Skeletal muscle cell (primary cell): Measurements from ENCODE around the gene ZDHHC24.
A peak's percentile ranks its signal among the peaks of the same experiment; 100 is the strongest.
"Not testable (repeated sequence)": the region's sequence is repeated elsewhere in the genome, so short reads cannot be mapped to it uniquely, and the experiment has no call there.

Source experiments
- DNase-seq: peaks from one replicate; pipeline ENCODE4 v3.0.0-alpha.2; 2010; ENCODE audit warnings: low read depth
- H3K4me3 ChIP-seq: 2 replicates; pipeline ENCODE4 v1.5.1; 2011; ENCODE audit warnings: low read depth, mild to moderate bottlenecking, control low read depth, low read length, moderate library complexity

ZDHHC24 gene

GRCh38 chr11:66545701-66546367 lies at the start of gene ZDHHC24:
Gene ZDHHC24, minus strand, starts transcription at chr11:66546048. Its CDS starts 45 bp downstream, at chr11:66546003.
- H3K4me3 ChIP-seq, result peak within 1 kb of the TSS; percentile 80
- peak; percentile 87 for DNase-seq

- no peak overlapping the region for H3K4me3 ChIP-seq
- no peak for DNase-seq
Measured at GRCh38 chr11:66595245-66595904, 49.5 kb upstream of the ZDHHC24 start.

GRCh38 chr11:66593650-66594049 lies 47.8 kb upstream of the ZDHHC24 start:
- peak overlapping the region; percentile 83 for H3K4me3 ChIP-seq
- DNase-seq, result no peak

- peak overlapping the region; percentile 83 for H3K4me3 ChIP-seq
- no peak for DNase-seq
Measured at GRCh38 chr11:66593303-66593635, 47.4 kb upstream of the ZDHHC24 start.

- peak within 1 kb of the TSS; percentile 83 for H3K4me3 ChIP-seq
- peak; percentile 80 for DNase-seq
Measured at GRCh38 chr11:66592457-66593302, 46.8 kb upstream of the ZDHHC24 start, which contains the start of the genes CCDC87 and CCS. Gene CCDC87, minus strand, starts transcription at chr11:66593063. Its CDS starts 48 bp downstream, at chr11:66593015. Gene CCS, plus strand, starts transcription at chr11:66593185. Its CDS starts 77 bp downstream, at chr11:66593262.

- no peak overlapping the region for H3K4me3 ChIP-seq
- no peak for DNase-seq
Measured at GRCh38 chr11:66591175-66591574, 45.3 kb upstream of the ZDHHC24 start.

- no peak overlapping the region for H3K4me3 ChIP-seq
- no peak for DNase-seq
Measured at GRCh38 chr11:66589996-66590675, 44.3 kb upstream of the ZDHHC24 start.

GRCh38 chr11:66589315-66589714 lies 43.5 kb upstream of the ZDHHC24 start:
- not testable (repeated sequence) for DNase-seq

GRCh38 chr11:66586136-66586535 lies 40.3 kb upstream of the ZDHHC24 start:
- no peak for DNase-seq
- H3K4me3 ChIP-seq, result no peak overlapping the region

More at GRCh38 chr11:66589315-66589714, 43.5 kb upstream of the ZDHHC24 start:
- H3K4me3 ChIP-seq, result not testable (repeated sequence)

- DNase-seq, H3K4me3 ChIP-seq: not testable (repeated sequence)
Measured at GRCh38 chr11:66585447-66585846, 39.6 kb upstream of the ZDHHC24 start.

GRCh38 chr11:66582565-66583147 lies 36.8 kb upstream of the ZDHHC24 start:
- not testable (repeated sequence) for H3K4me3 ChIP-seq, DNase-seq

- DNase-seq, result no peak
- no peak overlapping the region for H3K4me3 ChIP-seq
Measured at GRCh38 chr11:66581261-66581660, 35.4 kb upstream of the ZDHHC24 start.

GRCh38 chr11:66580803-66581202 lies 35.0 kb upstream of the ZDHHC24 start:
- H3K4me3 ChIP-seq, result no peak overlapping the region
- DNase-seq, result peak; percentile 75

- DNase-seq, result peak; percentile 49
- no peak overlapping the region for H3K4me3 ChIP-seq
Measured at GRCh38 chr11:66579017-66579606, 33.3 kb upstream of the ZDHHC24 start.

- no peak for DNase-seq
- H3K4me3 ChIP-seq, result no peak overlapping the region
Measured at GRCh38 chr11:66570850-66571180, 25.0 kb upstream of the ZDHHC24 start.

- no peak for DNase-seq
Measured at GRCh38 chr11:66570079-66570849, 24.4 kb upstream of the ZDHHC24 start.

GRCh38 chr11:66569076-66569475 lies 23.2 kb upstream of the ZDHHC24 start:
- no peak for DNase-seq
- no peak overlapping the region for H3K4me3 ChIP-seq

More at GRCh38 chr11:66570079-66570849, 24.4 kb upstream of the ZDHHC24 start:
- no peak overlapping the region for H3K4me3 ChIP-seq
